MM.1S (cell line): ENCODE data around the gene LRRC25.

ENCODE experiments used
- DNase-seq: peaks from one replicate; pipeline ENCODE4 v3.0.0-alpha.2; 2015
- H2AFZ ChIP-seq: fragments of 300-600 bp; sonication (generic); 2 replicates; pipeline ENCODE4 v1.6.0; 2016; ENCODE audit warnings: antibody characterized with exemption, low read length
- H3F3A ChIP-seq: fragments of 300-600 bp; sonication (generic); 2 replicates; pipeline ENCODE4 v1.6.1; 2016; ENCODE audit warnings: mild to moderate bottlenecking, antibody characterized with exemption, low read length, moderate library complexity, mixed read lengths; ENCODE audit not compliant: insufficient read depth
- H3K27ac ChIP-seq: fragments of 300-600 bp; sonication (generic); 2 replicates; pipeline ENCODE4 v1.5.1; 2016; ENCODE audit warnings: mild to moderate bottlenecking, low read length
- H3K27me3 ChIP-seq: fragments of 300-600 bp; sonication (generic); replicated peaks from 2 replicates; pipeline ENCODE4 v1.6.0; 2016; ENCODE audit warnings: low read length; ENCODE audit not compliant: insufficient read depth
- H3K36me3 ChIP-seq: fragments of 300-600 bp; sonication (generic); replicated peaks from 2 replicates; pipeline ENCODE4 v1.6.1; 2016; ENCODE audit warnings: mild to moderate bottlenecking, low read length, mixed read lengths; ENCODE audit not compliant: insufficient read depth
- H3K4me1 ChIP-seq: fragments of 300-600 bp; sonication (generic); 2 replicates; pipeline ENCODE4 v1.6.1; 2016; ENCODE audit warnings: low read length, mixed read lengths
- H3K4me2 ChIP-seq: fragments of 300-600 bp; sonication (generic); 2 replicates; pipeline ENCODE4 v1.6.0; 2016; ENCODE audit warnings: low read depth, low read length
- H3K4me3 ChIP-seq: fragments of 300-600 bp; sonication (generic); 2 replicates; pipeline ENCODE4 v1.5.1; 2016; ENCODE audit warnings: low read length, mixed read lengths
- H3K79me2 ChIP-seq: fragments of 300-600 bp; sonication (generic); 2 replicates; pipeline ENCODE4 v1.6.1; 2016; ENCODE audit warnings: mixed run types, low read length, mixed read lengths
- H3K9ac ChIP-seq: fragments of 300-600 bp; sonication (generic); 2 replicates; pipeline ENCODE4 v1.6.1; 2016; ENCODE audit warnings: low read length, mixed read lengths
- H3K9me2 ChIP-seq: fragments of 300-600 bp; sonication (generic); replicated peaks from 2 replicates; pipeline ENCODE4 v1.6.1; 2016; ENCODE audit warnings: mild to moderate bottlenecking, low read length, mixed read lengths; ENCODE audit not compliant: insufficient read depth
- H3K9me3 ChIP-seq: fragments of 300-600 bp; sonication (generic); replicated peaks from 2 replicates; pipeline ENCODE4 v1.6.1; 2016; ENCODE audit warnings: mild to moderate bottlenecking, low read length, mixed read lengths; ENCODE audit not compliant: insufficient read depth
- H4K20me1 ChIP-seq: fragments of 300-600 bp; sonication (generic); 2 replicates; pipeline ENCODE4 v1.6.1; 2016; ENCODE audit warnings: mild to moderate bottlenecking, low read length, moderate library complexity, mixed read lengths; ENCODE audit not compliant: insufficient read depth
- CTCF ChIP-seq: fragments of 300-600 bp; sonication (generic); IDR thresholded peaks from 2 replicates; pipeline ENCODE4 v1.5.1; 2016; ENCODE audit warnings: antibody characterized with exemption, low read length, mixed read lengths
- EZH2 ChIP-seq: fragments of 300-600 bp; sonication (generic); optimal IDR thresholded peaks from 2 replicates; pipeline ENCODE3; 2017; ENCODE audit warnings: low read depth, mild to moderate bottlenecking, antibody characterized with exemption, low read length, mixed read lengths
- EZH2phosphoT487 ChIP-seq: fragments of 300-600 bp; sonication (generic); IDR thresholded peaks from 2 replicates; pipeline ENCODE4 v1.6.1; 2018; ENCODE audit warnings: antibody characterized with exemption, low read length

LRRC25 gene

GRCh38 chr19:18401580-18402112, 4.2 kb upstream of the LRRC25 start:
- no peaks in the 10 kb centered on the region for H3K36me3 ChIP-seq
- TF ChIP-seq CTCF (peak; percentile 36), EZH2 (no peak), EZH2phosphoT487 (no peak)
- H3K4me3 ChIP-seq, result no peak overlapping the region
- H3K9ac ChIP-seq, result no peak overlapping the region
- no peaks in the 10 kb centered on the region for H3K4me1 ChIP-seq
- H4K20me1 ChIP-seq, result no peaks in the 10 kb centered on the region
- no peaks in the 10 kb centered on the region for H3K9me2 ChIP-seq
- H3F3A ChIP-seq, result no peaks in the 10 kb centered on the region
- no peaks in the 10 kb centered on the region for H3K9me3 ChIP-seq
- H2AFZ ChIP-seq, result no peak overlapping the region
- H3K4me2 ChIP-seq, result no peak overlapping the region
- no peak overlapping the region for H3K27ac ChIP-seq
- DNase-seq, result peak; percentile 50
- no peaks in the 10 kb centered on the region for H3K79me2 ChIP-seq
- H3K27me3 ChIP-seq, result peaks cover 19% of the 10 kb centered on the region

GRCh38 chr19:18399008-18399407, 1.6 kb upstream of the LRRC25 start:
- H3K27ac ChIP-seq, result no peak overlapping the region
- no peak overlapping the region for H3K4me3 ChIP-seq

GRCh38 chr19:18396471-18397241, 766 bp downstream of the LRRC25 start:
- DNase-seq, result no peak
- no peaks in the 10 kb centered on the region for H3K79me2 ChIP-seq
- H3F3A ChIP-seq, result no peaks in the 10 kb centered on the region
- H3K9me3 ChIP-seq, result no peaks in the 10 kb centered on the region
- H3K4me2 ChIP-seq, result no peak overlapping the region
- TF ChIP-seq EZH2, result no peak
- no peak for TF ChIP-seq EZH2phosphoT487
- no peak overlapping the region for H2AFZ ChIP-seq
- no peaks in the 10 kb centered on the region for H4K20me1 ChIP-seq
- no peaks in the 10 kb centered on the region for H3K36me3 ChIP-seq
- no peak overlapping the region for H3K4me3 ChIP-seq
- no peaks in the 10 kb centered on the region for H3K4me1 ChIP-seq
- peaks cover 48% of the 10 kb centered on the region for H3K27me3 ChIP-seq
- H3K27ac ChIP-seq, result no peak overlapping the region
- no peaks in the 10 kb centered on the region for H3K9me2 ChIP-seq
- H3K9ac ChIP-seq, result no peak overlapping the region

More at GRCh38 chr19:18399008-18399407, 1.6 kb upstream of the LRRC25 start:
- no peaks in the 10 kb centered on the region for H3F3A ChIP-seq
- peaks cover 29% of the 10 kb centered on the region for H3K27me3 ChIP-seq
- H3K9me2 ChIP-seq, result no peaks in the 10 kb centered on the region
- no peak overlapping the region for H3K4me2 ChIP-seq
- no peaks in the 10 kb centered on the region for H4K20me1 ChIP-seq
- no peaks in the 10 kb centered on the region for H3K79me2 ChIP-seq
- no peak overlapping the region for H2AFZ ChIP-seq
- TF ChIP-seq EZH2phosphoT487, result no peak
- no peak for TF ChIP-seq EZH2
- no peak for TF ChIP-seq CTCF
- DNase-seq, result no peak
- H3K9ac ChIP-seq, result no peak overlapping the region
- H3K4me1 ChIP-seq, result no peaks in the 10 kb centered on the region
- H3K36me3 ChIP-seq, result no peaks in the 10 kb centered on the region
- no peaks in the 10 kb centered on the region for H3K9me3 ChIP-seq

- no peak overlapping the region for H3K9ac ChIP-seq
- no peaks in the 10 kb centered on the region for H3K79me2 ChIP-seq
- no peak for TF ChIP-seq EZH2phosphoT487
- no peak for TF ChIP-seq EZH2
- TF ChIP-seq CTCF, result no peak
- H3K9me3 ChIP-seq, result no peaks in the 10 kb centered on the region
- no peak overlapping the region for H2AFZ ChIP-seq
- no peaks in the 10 kb centered on the region for H3F3A ChIP-seq
- H3K4me3 ChIP-seq, result no peak overlapping the region
- DNase-seq, result no peak
- H3K4me1 ChIP-seq, result no peaks in the 10 kb centered on the region
- H3K4me2 ChIP-seq, result no peak overlapping the region
- H3K27me3 ChIP-seq, result peaks cover 74% of the 10 kb centered on the region
- H3K9me2 ChIP-seq, result no peaks in the 10 kb centered on the region
- H3K27ac ChIP-seq, result no peak overlapping the region
- no peaks in the 10 kb centered on the region for H4K20me1 ChIP-seq
- no peaks in the 10 kb centered on the region for H3K36me3 ChIP-seq
These were observed 3.6 kb downstream of the LRRC25 start for GRCh38 chr19:18393836-18394235.
